H1 (cell line): ENCODE results near the gene KLHL21. TPM values are rescaled to one million over a fixed set of nuclear protein-coding genes. Genes with fewer than 3 reads are reported as not detected.
A peak's percentile ranks its signal among the peaks of the same experiment; 100 is the strongest.

Source experiments
- ASH2L ChIP-seq: fragments of 200-600, 300-600 bp; sonication (generic); IDR thresholded peaks from one replicate; pipeline ENCODE4 v1.7.1; 2017; ENCODE audit warnings: low read length
- CREB1 ChIP-seq: IDR thresholded peaks from 2 replicates; pipeline ENCODE4 v1.6.1; 2012; ENCODE audit warnings: inconsistent platforms
- POLR2A ChIP-seq, 2 experiments: IDR thresholded peaks; 1 replicate in 1 of 2; 2 replicates in 1 of 2; pipeline ENCODE4 v1.6.1; 2011; ENCODE audit warnings: low read depth in 2 of 2, low read length in 2 of 2, mild to moderate bottlenecking in 2 of 2; ENCODE audit errors: control extremely low read depth in 1 of 2
- polyA plus RNA-seq, 7 experiments: library from polyadenylated mRNA; depleted of rRNA in 3 of 7; stranded (reverse) in 5 of 7; unstranded in 2 of 7; fragments of >200 nt in 5 of 7; fragments of 200-250 nt in 2 of 7; gene quantifications; 1 replicate in 5 of 7; 2 replicates in 1 of 7; 4 replicates in 1 of 7; pipeline versions ENCODE4 v1.2.1 to v1.2.3, GENCODE V29; 2011 to 2013; ENCODE audit warnings: missing spikeins in 2 of 7, mixed read lengths in 2 of 7
- total RNA-seq: library from RNA; stranded (reverse); fragmentation: NEBNext Ultra II Directional; extraction: Animal tissue kit (Norgen Biotek cat#: 25700); gene quantifications from 2 replicates; pipeline ENCODE4 v1.2.1, GENCODE V29; 2021

The KLHL21 gene
- total and polyA plus RNA-seq, 2 of the 8 experiments (the other 6 are each of a cell fraction or from before 2014, with no cell fraction given) = 11.9 to 22.3 TPM

DNA sequence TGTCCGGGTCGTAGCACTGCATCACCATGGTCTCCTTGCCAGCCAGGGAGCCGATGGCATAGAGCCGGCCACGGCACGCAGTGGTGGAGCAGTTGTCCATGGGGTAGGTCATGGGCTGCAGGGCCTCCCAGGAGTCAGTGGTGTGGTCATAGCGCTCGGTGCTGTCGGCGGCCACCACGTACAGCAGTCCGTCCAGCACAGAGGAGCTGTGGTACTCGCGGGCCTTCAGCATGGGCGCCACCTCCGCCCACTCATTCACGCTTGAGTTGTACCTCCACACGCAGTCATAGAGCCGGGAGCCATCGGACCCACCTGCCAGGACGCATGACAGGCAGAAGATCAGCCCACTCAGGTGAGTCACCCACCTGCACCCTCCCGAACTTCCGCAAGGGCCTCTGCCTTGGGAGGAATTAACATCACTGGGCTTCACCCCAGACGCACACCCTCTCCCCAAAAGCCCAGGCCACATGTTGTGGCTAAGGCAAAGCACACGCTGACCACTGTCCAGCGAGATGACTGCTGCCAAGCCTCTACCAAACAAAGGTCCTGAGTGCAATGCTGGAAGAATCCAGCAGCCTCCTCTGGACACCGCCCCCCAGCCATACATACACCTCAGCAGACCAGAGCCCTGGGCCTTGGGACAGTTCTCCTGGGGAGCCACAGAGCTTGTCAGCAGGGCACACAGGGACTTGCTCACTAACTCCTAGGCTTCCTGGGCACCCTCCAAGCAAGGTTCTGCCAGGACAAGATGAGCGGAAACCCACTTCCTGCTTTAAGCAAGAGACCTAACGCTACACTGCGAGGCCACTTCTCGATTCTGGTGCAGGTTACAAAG lies 3.3 kb downstream of the KLHL21 start (continued):
- TF ChIP-seq CREB1 (no peak), ASH2L (no peak), POLR2A (IDR thresholded peaks at IDR 0.05; ENCODE audit: control extremely low read depth in 1 of 2, low read depth in 2 of 2, low read length in 2 of 2) (peak in 1 of 2 experiments; percentile 30; a peak in 1 of 3 replicates)
